Measurements from ENCODE around the gene SLX4IP.

SLX4IP gene

DNA sequence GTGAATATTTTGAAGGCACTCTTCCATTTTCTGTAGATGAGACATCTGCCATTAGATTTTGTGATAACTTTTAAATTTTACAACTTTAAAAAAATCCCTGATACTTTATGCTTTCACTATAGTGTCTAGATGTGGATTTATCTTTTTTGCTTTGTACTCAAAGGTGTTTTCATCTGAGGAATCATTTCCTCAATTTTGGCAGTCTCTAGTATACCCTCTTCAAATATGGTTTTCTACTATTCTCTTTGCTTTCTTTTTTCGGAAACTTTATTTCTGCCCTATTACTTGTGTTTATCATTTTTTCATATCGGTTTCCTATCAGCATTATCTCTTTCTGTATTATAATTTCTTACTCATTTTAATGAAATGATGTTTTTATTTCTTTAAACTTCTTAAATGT, 62.2 kb downstream of the SLX4IP start:
- DNase-seq (ENCODE audit: low spot score), result no peak

- no peak for DNase-seq (ENCODE audit: low spot score)
Observed at GRCh38 chr20:10497791-10498190, 62.7 kb downstream of the SLX4IP start.

- DNase-seq (ENCODE audit: low spot score), result no peak
Observed at GRCh38 chr20:10498200-10498599, 63.1 kb downstream of the SLX4IP start.

- peak; percentile 84 for DNase-seq (ENCODE audit: low spot score)
Observed at GRCh38 chr20:10501402-10501801, 66.3 kb downstream of the SLX4IP start.

DNA sequence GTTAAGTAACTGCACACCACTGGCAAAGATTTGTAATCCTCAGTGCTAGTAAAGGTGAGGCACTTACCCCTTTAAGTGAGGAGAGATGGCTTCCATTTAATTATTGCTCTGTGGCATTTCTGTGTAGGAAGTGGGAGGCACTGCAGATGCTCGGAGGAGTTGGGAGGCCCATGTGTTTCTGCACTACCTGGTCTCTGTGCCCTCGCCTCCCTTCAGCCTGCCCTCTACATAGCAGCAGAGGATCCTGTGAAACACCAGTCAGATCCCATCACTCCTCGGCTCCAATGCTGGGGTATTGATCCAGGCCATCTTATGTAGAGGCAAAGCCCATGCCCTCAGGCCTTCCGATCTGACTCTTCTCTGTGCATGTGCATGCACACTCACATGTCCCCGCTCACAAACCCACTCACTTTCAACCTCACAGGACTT, 67.0 kb downstream of the SLX4IP start:
- DNase-seq (ENCODE audit: low spot score), result no peak

- no peak for DNase-seq (ENCODE audit: low spot score)
Observed at GRCh38 chr20:10504608-10504993, 69.5 kb downstream of the SLX4IP start.

DNA sequence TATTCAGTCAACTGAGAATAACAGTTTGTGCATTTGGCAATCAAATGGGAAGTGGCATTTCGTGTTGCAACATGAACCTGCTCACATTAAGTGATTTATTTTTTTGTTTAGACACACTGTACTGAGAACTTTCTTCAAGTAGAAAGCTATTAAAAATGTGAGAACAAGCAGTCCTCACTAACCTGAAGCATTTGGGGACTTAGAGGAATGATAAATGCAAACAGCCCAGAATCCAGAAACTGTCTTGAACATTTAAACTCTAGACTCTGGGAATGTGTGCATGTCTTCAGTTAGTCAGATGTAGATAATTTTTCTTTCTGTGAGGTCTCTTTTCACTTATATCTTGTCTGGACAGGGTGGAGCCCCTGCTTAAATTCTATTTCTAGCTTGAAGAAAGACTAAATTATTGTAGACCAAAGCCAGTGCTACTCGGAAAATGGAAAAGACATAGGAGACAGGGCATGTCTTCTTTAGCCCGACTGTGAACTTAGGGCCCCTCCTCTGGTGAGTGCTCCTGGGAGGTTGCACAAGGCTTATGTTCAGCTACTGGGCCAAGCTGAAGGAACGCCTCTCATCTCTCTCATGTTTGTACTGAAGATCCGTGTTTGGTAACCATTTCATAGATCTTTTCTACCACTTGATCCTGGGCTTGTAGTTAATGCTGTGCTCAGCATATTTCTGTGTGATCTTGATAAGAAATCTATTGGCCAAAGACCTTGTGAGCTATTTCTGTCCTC, 70.1 kb downstream of the SLX4IP start:
- DNase-seq (ENCODE audit: low spot score), result no peak

- no peak for DNase-seq (ENCODE audit: low spot score)
Observed at GRCh38 chr20:10505827-10506226, 70.7 kb downstream of the SLX4IP start.

GRCh38 chr20:10507052-10507451, 71.9 kb downstream of the SLX4IP start:
- no peak for DNase-seq (ENCODE audit: low spot score)

GRCh38 chr20:10508060-10508459, 73.0 kb downstream of the SLX4IP start:
- no peak for DNase-seq (ENCODE audit: low spot score)

GRCh38 chr20:10508468-10509251, 73.6 kb downstream of the SLX4IP start:
- peak; percentile 34 for DNase-seq (ENCODE audit: low spot score)

GRCh38 chr20:10509376-10509775, 74.3 kb downstream of the SLX4IP start:
- no peak for DNase-seq (ENCODE audit: low spot score)

DNA sequence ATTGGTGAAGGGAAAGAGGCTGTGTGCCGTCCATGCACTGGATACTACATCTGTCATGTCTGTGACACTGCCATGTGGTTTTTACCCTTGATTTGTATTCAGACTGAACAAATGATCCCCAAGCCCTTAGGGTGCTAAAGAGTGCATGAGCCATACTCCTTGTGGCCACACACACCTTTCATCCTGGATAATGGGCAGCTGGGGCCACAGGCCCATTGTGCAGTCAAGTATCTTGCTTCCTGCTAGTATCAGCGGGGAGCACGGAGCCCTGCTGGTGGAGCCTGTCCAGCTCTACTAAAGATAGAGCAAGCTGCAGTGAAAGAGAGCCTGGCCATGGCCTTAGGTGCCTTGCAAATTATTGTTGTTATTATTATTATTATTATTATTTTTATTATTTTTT, 75.1 kb downstream of the SLX4IP start:
- DNase-seq (ENCODE audit: low spot score), result no peak

DNA sequence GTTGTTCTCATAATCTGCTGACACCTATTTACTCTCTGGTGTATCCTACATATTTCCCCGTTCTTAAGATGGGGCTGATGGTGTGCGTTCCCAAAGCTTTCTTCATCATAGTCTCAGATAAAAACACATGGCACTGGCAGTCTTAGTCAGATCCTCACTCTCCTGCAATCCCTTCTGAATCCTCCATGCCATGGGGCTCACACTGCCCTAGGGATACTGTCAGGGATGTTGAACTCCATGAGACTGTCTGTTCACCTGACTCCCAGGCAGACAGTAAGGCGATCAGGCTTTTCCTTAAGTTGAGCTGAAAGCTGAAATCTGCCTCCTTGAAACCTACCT, 76.0 kb downstream of the SLX4IP start:
- no peak for DNase-seq (ENCODE audit: low spot score)

DNA sequence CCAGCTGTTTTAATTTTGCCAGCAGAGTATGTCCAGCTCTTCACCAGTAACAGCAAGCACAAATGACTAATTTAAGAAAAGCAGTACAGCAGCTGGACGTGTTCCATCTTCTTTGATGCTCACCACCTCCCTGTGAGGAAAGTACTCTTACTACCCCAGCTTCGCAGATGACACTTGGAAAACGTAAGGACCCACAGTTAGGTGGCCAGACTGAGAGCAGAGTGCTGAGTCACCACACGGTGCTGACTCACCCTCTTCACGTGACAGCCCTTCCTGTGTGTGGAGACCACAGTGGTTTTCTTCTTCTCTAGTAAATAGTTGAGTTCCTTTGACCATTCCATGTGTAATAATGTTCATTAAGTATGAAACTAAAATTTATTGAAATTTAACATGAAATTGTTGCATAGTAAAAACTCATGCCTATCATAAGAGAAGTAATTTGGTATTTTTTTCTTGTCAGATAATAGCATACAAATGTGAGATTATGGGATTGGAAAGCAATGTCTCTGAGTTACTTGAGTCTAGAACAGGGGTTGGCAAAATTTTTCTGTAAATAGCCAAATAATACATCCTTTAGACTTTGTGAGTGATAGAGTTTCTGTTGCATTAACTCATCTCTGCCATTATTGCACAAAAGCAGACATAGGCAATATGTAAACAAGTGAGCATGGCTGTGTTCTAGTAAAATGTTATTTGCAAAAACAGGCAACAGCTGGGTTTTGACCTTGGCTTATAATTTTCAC, 76.6 kb downstream of the SLX4IP start:
- peak; percentile 80 for DNase-seq (ENCODE audit: low spot score)

GRCh38 chr20:10513061-10513460, 78.0 kb downstream of the SLX4IP start:
- no peak for DNase-seq (ENCODE audit: low spot score)

DNA sequence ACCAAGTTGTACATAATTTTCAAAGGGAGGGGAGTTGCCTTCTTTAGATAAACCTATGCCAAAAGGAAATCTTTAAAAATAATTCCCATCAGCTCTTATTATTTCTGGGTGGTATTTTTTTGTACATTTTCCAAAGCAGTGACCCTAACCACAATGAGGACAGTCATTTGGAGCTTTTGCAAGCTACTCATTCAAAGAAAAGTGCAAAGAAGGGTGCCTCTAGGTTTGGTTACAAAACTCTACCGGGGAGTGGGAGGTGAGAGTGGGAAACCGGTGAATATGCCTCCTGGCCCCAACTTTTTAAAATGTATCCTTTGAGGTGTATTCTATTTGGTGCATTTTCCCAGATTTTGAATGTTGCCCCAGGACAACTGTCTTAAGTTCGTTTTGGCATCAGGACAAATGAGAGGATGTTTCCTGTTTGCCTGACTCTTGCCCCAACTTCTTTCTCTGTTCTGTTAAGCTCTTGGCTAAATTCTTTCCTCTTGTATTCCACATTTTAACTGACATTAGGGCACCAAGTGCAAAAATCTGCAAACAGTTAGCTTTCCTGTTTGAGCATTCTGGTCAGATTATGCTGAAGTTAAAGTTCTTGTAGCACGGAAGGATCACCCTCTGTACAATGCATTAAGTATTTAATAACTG, 78.9 kb downstream of the SLX4IP start:
- DNase-seq (ENCODE audit: low spot score), result no peak

DNA sequence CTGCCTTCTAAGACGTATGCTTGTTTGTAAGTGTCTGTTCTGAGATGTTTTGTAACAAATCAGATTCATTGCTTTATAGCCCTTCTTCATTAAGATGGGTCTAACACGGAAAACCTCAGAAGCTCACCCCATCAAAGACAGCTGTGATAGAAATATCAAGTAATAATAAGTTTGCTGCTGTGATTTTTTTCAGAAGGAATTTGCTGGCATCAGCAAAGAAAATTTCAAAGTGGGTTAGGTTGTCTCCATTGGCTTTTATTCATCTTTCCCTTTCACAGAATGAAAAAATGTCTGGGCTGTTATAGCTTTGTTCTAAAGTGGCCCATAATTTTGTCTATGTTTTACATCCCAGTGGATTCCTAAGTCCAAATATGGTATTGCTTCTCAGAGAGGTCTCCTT, 81.4 kb downstream of the SLX4IP start:
- DNase-seq (ENCODE audit: low spot score), result no peak

DNA sequence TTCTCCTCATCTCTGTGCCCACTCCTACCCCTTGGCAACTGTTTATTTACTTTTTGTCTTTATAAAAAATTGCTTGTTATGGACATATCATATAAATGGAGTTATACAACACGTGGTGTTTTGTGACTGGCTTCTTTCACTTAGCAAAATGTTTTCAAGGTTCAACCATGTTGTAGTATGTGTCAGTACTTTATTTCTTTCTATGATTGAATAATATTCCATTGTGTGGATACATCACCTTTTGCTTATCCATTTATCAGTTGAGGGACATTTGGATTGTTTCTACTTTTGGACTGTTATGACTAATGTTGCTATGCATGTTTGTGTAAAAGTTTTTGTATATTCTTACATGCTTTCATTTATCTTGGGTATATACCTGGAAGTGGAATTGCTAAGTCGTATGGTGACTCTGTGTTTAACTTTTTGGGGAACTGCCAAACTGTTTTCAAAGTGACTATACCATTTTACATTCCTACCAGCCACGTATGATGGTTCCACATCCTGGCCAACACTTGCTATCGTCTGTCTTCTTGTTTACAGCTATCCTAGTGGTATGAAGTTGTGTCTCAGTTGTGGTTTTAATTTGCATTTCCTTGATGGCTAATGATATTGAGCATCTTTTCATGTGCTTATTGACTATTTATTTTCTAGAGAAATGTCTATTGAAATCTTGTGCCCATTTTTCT, 84.4 kb downstream of the SLX4IP start:
- no peak for DNase-seq (ENCODE audit: low spot score)

DNA sequence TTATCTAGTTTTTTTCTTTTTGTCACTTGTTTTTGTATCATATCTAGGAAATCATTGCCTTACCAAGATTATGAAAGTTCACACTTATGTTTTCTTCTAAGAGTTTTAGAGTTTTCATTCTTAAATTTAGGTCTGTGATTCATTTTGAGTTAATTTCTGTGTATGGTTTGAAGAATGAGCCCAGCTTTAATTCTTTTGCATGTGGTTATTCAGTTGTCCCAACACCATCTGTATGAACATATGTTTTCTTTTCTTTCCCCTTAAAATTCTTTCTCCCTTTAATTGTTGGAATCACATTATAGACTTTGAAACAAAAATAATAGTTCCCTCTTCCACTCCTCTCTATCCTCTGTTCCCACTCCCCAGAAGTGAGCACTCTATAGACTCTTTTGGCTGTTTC, 85.4 kb downstream of the SLX4IP start:
- no peak for DNase-seq (ENCODE audit: low spot score)

DNA sequence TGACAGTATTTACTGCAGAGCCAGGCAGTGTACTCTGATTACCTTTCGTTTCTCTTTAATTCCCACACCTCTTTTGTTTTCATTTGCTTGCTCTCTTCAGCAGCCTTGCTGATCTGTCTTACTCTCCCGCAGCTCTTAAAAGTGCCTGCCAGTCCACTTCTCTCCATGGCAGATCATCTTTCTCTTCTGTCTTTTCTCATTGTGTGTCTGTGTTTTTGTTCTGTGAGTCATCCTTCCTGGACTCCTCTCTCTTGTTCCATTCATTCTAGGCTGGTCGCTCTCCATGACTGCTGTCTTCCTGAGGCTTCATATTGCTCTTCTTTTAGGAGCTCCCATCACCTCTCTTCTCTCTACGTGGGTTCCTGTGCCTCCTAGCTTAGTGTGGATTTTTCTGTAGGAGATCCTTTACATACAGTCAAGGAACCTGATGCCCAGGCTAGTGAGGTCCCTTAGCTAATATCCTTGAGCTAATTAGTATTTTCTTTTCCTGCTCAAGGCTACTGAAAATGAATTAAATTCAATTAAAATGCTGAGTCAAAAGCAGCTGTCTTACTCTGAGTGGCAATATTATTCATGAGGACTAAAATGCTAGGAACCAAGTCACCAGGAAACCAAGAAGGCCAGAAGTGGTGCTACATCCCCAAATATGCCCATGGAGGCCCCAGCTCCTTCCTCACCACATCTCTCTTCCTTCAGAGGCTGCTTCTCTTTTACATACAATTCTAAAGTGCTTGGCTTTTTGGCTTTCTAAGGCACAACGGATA, 86.1 kb downstream of the SLX4IP start:
- no peak for DNase-seq (ENCODE audit: low spot score)

Measured in Ammon's horn (tissue), 1 donor.